ENCODE results near the gene CHCHD3. TPM values are rescaled to one million over a fixed set of nuclear protein-coding genes. Genes with fewer than 3 reads are reported as not detected.

CHCHD3 gene
- total RNA-seq, 1 donor from 2014 or later, result 142 TPM

DNA sequence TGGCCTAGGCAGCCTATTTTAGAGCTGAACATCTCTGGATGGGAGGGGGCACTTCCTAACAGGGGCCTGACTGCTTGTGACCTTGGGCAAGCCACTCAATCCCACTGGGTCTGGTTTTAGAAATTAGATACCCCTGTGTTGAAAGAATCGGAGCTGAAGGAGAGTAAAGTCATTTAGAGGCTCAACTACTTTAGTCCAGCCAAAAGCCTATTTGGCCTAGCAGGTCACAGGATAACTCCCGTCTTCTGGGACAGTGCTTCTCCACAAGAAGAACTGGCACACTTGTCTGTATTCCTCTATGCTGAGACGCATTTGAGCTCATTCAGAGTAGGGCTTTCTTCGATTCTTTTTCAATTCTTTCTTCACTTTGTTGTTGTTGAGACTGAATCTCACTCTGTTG is 224.2 kb downstream of the CHCHD3 start:
- no peaks in the 10 kb centered on the region for H3F3A ChIP-seq (ENCODE audit: low read depth)

DNA sequence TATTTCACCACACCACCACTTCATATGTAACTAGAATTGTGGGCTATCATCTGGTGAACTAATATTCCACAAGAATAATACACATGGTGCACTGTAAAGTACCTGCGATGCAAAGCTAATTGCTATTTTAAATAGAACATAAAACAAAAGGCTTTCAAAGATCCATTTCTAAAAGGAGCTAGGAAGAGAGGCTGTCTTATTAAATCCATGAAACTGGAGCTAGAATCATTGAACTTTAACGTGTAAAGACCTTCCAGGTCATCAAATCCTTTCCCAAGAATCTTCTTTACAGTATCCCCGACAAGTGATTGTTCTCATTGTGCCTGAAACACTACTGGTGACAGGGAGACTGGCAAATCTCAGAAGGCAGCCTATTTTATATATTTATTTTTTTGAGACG is 224.9 kb downstream of the CHCHD3 start:
- H3K4me1 ChIP-seq, result peaks cover 11% of the 10 kb centered on the region
- peaks cover 12% of the 10 kb centered on the region for H4K20me1 ChIP-seq (ENCODE audit: low read depth)
- no peak overlapping the region for H3K4me3 Mint-ChIP-seq
- peaks cover 2% of the 10 kb centered on the region for H3K9me3 Mint-ChIP-seq
- no peak overlapping the region for H3K27ac Mint-ChIP-seq
- no peaks in the 10 kb centered on the region for H3K27me3 Mint-ChIP-seq (ENCODE audit: insufficient read depth, low read depth)
- peaks cover 11% of the 10 kb centered on the region for H3K4me1 Mint-ChIP-seq
- no peak overlapping the region for H2AFZ ChIP-seq (replicated peaks)
- peaks cover 4% of the 10 kb centered on the region for H3K36me3 Mint-ChIP-seq
- H3K9ac ChIP-seq, result no peak overlapping the region
- DNase-seq (ENCODE audit: low spot score), result no peak
- TF ChIP-seq, protein P1, sequence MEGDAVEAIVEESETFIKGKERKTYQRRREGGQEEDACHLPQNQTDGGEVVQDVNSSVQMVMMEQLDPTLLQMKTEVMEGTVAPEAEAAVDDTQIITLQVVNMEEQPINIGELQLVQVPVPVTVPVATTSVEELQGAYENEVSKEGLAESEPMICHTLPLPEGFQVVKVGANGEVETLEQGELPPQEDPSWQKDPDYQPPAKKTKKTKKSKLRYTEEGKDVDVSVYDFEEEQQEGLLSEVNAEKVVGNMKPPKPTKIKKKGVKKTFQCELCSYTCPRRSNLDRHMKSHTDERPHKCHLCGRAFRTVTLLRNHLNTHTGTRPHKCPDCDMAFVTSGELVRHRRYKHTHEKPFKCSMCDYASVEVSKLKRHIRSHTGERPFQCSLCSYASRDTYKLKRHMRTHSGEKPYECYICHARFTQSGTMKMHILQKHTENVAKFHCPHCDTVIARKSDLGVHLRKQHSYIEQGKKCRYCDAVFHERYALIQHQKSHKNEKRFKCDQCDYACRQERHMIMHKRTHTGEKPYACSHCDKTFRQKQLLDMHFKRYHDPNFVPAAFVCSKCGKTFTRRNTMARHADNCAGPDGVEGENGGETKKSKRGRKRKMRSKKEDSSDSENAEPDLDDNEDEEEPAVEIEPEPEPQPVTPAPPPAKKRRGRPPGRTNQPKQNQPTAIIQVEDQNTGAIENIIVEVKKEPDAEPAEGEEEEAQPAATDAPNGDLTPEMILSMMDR (IDR thresholded peaks at IDR 0.05), result no peak
- TF ChIP-seq EZH2 (IDR thresholded peaks at IDR 0.05) (no peak), EZH2phosphoT487 (IDR thresholded peaks at IDR 0.05) (no peak)
- H3K79me2 ChIP-seq (ENCODE audit: low read depth), result no peaks in the 10 kb centered on the region
- H3K27ac ChIP-seq, result no peak overlapping the region
- no peaks in the 10 kb centered on the region for H3K27me3 ChIP-seq
- no peaks in the 10 kb centered on the region for H3F3A ChIP-seq (ENCODE audit: low read depth)
- no peak overlapping the region for H3K4me2 ChIP-seq
- H3K9me3 ChIP-seq (ENCODE audit: low read depth), result no peaks in the 10 kb centered on the region
- H3K4me3 ChIP-seq, result no peak overlapping the region
- no peaks in the 10 kb centered on the region for H3K36me3 ChIP-seq

More for the DNA sequence above, 224.2 kb downstream of the CHCHD3 start:
- peaks cover 2% of the 10 kb centered on the region for H3K9me3 Mint-ChIP-seq
- H3K9ac ChIP-seq, result no peak overlapping the region
- no peak overlapping the region for H3K27ac Mint-ChIP-seq
- H2AFZ ChIP-seq (replicated peaks), result no peak overlapping the region
- peaks cover 5% of the 10 kb centered on the region for H3K36me3 Mint-ChIP-seq
- no peaks in the 10 kb centered on the region for H3K79me2 ChIP-seq (ENCODE audit: low read depth)
- H3K4me3 Mint-ChIP-seq, result no peak overlapping the region
- no peaks in the 10 kb centered on the region for H3K27me3 ChIP-seq
- no peaks in the 10 kb centered on the region for H3K27me3 Mint-ChIP-seq (ENCODE audit: insufficient read depth, low read depth)
- no peaks in the 10 kb centered on the region for H3K9me3 ChIP-seq (ENCODE audit: low read depth)
- DNase-seq (ENCODE audit: low spot score), result no peak
- H3K36me3 ChIP-seq, result no peaks in the 10 kb centered on the region
- H3K4me2 ChIP-seq, result no peak overlapping the region
- TF ChIP-seq, protein P1 (IDR thresholded peaks at IDR 0.05), result no peak
- no peak for TF ChIP-seq EZH2 (IDR thresholded peaks at IDR 0.05)
- no peak overlapping the region for H3K27ac ChIP-seq
- peaks cover 12% of the 10 kb centered on the region for H4K20me1 ChIP-seq (ENCODE audit: low read depth)
- peaks cover 11% of the 10 kb centered on the region for H3K4me1 Mint-ChIP-seq
- peaks cover 11% of the 10 kb centered on the region for H3K4me1 ChIP-seq
- H3K4me3 ChIP-seq, result no peak overlapping the region

DNA sequence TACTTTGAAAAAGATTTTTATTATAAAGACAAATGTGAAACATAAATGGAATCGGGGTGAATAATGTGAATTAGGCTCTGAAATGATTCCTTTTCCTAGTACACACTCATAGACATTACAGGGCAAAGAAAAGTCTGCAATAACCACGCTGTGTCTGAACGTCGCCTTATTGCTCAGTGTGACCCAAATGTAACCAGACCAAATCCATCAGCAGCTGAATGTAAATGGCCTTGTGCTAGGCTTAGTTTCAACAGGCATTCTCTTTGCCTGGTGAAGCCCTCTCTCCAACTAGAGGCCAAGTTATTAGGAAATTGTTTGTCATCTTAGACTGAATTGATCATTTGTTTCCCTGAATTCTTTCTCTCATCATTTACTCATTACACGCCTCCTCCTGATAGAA is 225.5 kb downstream of the CHCHD3 start:
- Histone ChIP-seq H3K4me3 (no peak overlapping the region), H2AFZ (replicated peaks) (no peak overlapping the region), H3K27me3 (no peaks in the 10 kb centered on the region), H3K4me2 (peak overlapping the region; percentile 31), H3K9ac (no peak overlapping the region), H3K79me2 (ENCODE audit: low read depth) (no peaks in the 10 kb centered on the region), H3K36me3 (no peaks in the 10 kb centered on the region), H3K4me1 (peaks cover 11% of the 10 kb centered on the region), H3K9me3 (ENCODE audit: low read depth) (no peaks in the 10 kb centered on the region), H3K27ac (no peak overlapping the region), H3F3A (ENCODE audit: low read depth) (no peaks in the 10 kb centered on the region), H4K20me1 (ENCODE audit: low read depth) (peaks cover 12% of the 10 kb centered on the region)
- Mint-ChIP-seq H3K4me3 (no peak overlapping the region), H3K4me1 (peaks cover 11% of the 10 kb centered on the region), H3K9me3 (no peaks in the 10 kb centered on the region), H3K27ac (peak overlapping the region; percentile 20), H3K27me3 (ENCODE audit: insufficient read depth, low read depth) (no peaks in the 10 kb centered on the region), H3K36me3 (peaks cover 3% of the 10 kb centered on the region)
- DNase-seq (ENCODE audit: low spot score), result peak; percentile 9
- TF ChIP-seq EZH2 (IDR thresholded peaks at IDR 0.05) (no peak), EZH2phosphoT487 (IDR thresholded peaks at IDR 0.05) (no peak)
- TF ChIP-seq, protein P1 (IDR thresholded peaks at IDR 0.05), result no peak
